HL-60 (cell line): ENCODE results near the gene KRTAP4-11.

Experiments used
- GABPA ChIP-seq: IDR thresholded peaks from 2 replicates; pipeline ENCODE4 v1.6.1; 2012; ENCODE audit warnings: low read depth
- POLR2AphosphoS5 ChIP-seq: IDR thresholded peaks from 2 replicates; pipeline ENCODE4 v1.6.1; 2012; ENCODE audit warnings: low read depth
- SPI1 ChIP-seq: IDR thresholded peaks from 2 replicates; pipeline ENCODE4 v1.6.1; 2012; ENCODE audit warnings: low read depth, mild to moderate bottlenecking, borderline replicate concordance
- TF ChIP-seq, protein P1 (sequence below): IDR thresholded peaks from one replicate; pipeline ENCODE4 v1.5.1; 2011; ENCODE audit warnings: low read length, control low read depth, inconsistent platforms; ENCODE audit not compliant: insufficient read depth
- TF ChIP-seq, protein P2 (sequence below): IDR thresholded peaks from 2 replicates; pipeline ENCODE4 v1.6.1; 2012; ENCODE audit warnings: low read depth; ENCODE audit not compliant: insufficient replicate concordance

DNA sequence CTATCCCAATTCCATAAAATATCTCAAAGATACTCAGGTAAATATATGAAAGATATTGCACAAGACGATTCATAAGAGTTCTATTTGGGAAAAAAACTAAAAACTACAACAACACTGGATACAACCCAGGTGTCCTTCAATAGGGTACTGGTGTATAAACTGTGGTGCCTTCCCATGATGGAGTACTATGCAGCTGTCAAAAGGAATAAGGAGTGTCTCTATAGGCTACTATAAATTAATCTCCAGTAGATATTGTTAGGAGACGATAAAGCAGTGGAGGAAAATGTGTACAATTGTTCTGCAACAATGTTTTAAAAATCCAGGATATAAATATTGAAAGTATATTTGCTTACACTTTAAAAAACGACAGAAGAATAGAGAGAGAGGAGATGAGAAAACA is 8.2 kb upstream of the KRTAP4-11 start:
- TF ChIP-seq, protein P1, sequence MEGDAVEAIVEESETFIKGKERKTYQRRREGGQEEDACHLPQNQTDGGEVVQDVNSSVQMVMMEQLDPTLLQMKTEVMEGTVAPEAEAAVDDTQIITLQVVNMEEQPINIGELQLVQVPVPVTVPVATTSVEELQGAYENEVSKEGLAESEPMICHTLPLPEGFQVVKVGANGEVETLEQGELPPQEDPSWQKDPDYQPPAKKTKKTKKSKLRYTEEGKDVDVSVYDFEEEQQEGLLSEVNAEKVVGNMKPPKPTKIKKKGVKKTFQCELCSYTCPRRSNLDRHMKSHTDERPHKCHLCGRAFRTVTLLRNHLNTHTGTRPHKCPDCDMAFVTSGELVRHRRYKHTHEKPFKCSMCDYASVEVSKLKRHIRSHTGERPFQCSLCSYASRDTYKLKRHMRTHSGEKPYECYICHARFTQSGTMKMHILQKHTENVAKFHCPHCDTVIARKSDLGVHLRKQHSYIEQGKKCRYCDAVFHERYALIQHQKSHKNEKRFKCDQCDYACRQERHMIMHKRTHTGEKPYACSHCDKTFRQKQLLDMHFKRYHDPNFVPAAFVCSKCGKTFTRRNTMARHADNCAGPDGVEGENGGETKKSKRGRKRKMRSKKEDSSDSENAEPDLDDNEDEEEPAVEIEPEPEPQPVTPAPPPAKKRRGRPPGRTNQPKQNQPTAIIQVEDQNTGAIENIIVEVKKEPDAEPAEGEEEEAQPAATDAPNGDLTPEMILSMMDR, result no peak
- TF ChIP-seq, protein P2, sequence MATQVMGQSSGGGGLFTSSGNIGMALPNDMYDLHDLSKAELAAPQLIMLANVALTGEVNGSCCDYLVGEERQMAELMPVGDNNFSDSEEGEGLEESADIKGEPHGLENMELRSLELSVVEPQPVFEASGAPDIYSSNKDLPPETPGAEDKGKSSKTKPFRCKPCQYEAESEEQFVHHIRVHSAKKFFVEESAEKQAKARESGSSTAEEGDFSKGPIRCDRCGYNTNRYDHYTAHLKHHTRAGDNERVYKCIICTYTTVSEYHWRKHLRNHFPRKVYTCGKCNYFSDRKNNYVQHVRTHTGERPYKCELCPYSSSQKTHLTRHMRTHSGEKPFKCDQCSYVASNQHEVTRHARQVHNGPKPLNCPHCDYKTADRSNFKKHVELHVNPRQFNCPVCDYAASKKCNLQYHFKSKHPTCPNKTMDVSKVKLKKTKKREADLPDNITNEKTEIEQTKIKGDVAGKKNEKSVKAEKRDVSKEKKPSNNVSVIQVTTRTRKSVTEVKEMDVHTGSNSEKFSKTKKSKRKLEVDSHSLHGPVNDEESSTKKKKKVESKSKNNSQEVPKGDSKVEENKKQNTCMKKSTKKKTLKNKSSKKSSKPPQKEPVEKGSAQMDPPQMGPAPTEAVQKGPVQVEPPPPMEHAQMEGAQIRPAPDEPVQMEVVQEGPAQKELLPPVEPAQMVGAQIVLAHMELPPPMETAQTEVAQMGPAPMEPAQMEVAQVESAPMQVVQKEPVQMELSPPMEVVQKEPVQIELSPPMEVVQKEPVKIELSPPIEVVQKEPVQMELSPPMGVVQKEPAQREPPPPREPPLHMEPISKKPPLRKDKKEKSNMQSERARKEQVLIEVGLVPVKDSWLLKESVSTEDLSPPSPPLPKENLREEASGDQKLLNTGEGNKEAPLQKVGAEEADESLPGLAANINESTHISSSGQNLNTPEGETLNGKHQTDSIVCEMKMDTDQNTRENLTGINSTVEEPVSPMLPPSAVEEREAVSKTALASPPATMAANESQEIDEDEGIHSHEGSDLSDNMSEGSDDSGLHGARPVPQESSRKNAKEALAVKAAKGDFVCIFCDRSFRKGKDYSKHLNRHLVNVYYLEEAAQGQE, result no peak
- TF ChIP-seq POLR2AphosphoS5 (no peak), GABPA (no peak), SPI1 (no peak)
